ENCODE data around the gene CEP85. TPM values are rescaled to one million over a fixed set of nuclear protein-coding genes. Genes with fewer than 3 reads are reported as not detected.

Gene CEP85
- total RNA-seq, 4 donors from 2014 or later = 28.5 to 61.6 (median 41.3) TPM

GRCh38 chr1:26279456-26280332 lies 45.7 kb downstream of the CEP85 start, which contains the start of gene SH3BGRL3:
SH3BGRL3 (plus strand) TSS chr1:26280086; CDS start chr1:26280156, 70 bp downstream.
- peak within 1 kb of the TSS; percentile 75 to 84 (median 78) for H3K4me3 ChIP-seq
- H3K4me1 ChIP-seq = peaks cover 54 to 67% of the 10 kb centered on the region in 2 donors
- TF ChIP-seq POLR2A (IDR thresholded peaks at IDR 0.05) = peak; percentile 84 to 90
- peak in 3 of 5 experiments; percentile 8 to 27 (median 20) for TF ChIP-seq CTCF (IDR thresholded peaks at IDR 0.05 in 4 of 5, conservative IDR thresholded peaks at IDR 0.05 in 1 of 5)
- in situ Hi-C loops (cut with MboI; ENCODE audit: low sequenced_read_pairs in 4 of 4) = loop anchor here in 2 of 4 donors (5.0 kb wide), 1 partner anchor 43 kb away; no protein-coding TSS in a partner anchor
- DNase-seq (peak; percentile 78 to 82), ATAC-seq (peak; percentile 27 to 40)
- H3K9me3 ChIP-seq = no peaks in the 10 kb centered on the region
- peak within 1 kb of the TSS; percentile 89 to 98 (median 93) for H3K27ac ChIP-seq
- H3K27me3 ChIP-seq = no peaks in the 10 kb centered on the region
- intact Hi-C loops (cut with DNase I; ENCODE audit: low total_unique reads) = loop anchor here (5.0 kb wide), 1 partner anchor 97 kb away; no protein-coding TSS in a partner anchor
- peaks cover 0 to 26% of the 10 kb centered on the region in 2 donors for H3K36me3 ChIP-seq

- in situ Hi-C loops (cut with MboI; ENCODE audit: low sequenced_read_pairs in 4 of 4) = no loop called here
- DNase-seq (no peak), ATAC-seq (no peak)
- no peaks in the 10 kb centered on the region for H3K27me3 ChIP-seq
- H3K27ac ChIP-seq = peak overlapping the region; percentile 89 to 98 (median 93)
- peak overlapping the region; percentile 75 to 84 (median 78) for H3K4me3 ChIP-seq
- peaks cover 55 to 69% of the 10 kb centered on the region in 2 donors for H3K4me1 ChIP-seq
- peaks cover 0 to 26% of the 10 kb centered on the region in 2 donors for H3K36me3 ChIP-seq
- no peaks in the 10 kb centered on the region for H3K9me3 ChIP-seq
- TF ChIP-seq POLR2A (IDR thresholded peaks at IDR 0.05) = no peak
- intact Hi-C loops (cut with DNase I; ENCODE audit: low total_unique reads) = no loop called here
Measured at GRCh38 chr1:26280333-26281042, 46.5 kb downstream of the CEP85 start.

- DNase-seq (no peak), ATAC-seq (no peak)
- in situ Hi-C loops (cut with MboI; ENCODE audit: low sequenced_read_pairs in 4 of 4) = no loop called here
- Histone ChIP-seq H3K4me1 (peaks cover 53 to 69% of the 10 kb centered on the region in 2 donors), H3K9me3 (no peaks in the 10 kb centered on the region), H3K27me3 (no peaks in the 10 kb centered on the region), H3K36me3 (peaks cover 0 to 26% of the 10 kb centered on the region in 2 donors), H3K27ac (peak overlapping the region; percentile 89 to 98 (median 93)), H3K4me3 (no peak overlapping the region)
- TF ChIP-seq POLR2A (IDR thresholded peaks at IDR 0.05) = no peak
- no peak for TF ChIP-seq CTCF (IDR thresholded peaks at IDR 0.05 in 4 of 5, conservative IDR thresholded peaks at IDR 0.05 in 1 of 5)
- intact Hi-C loops (cut with DNase I; ENCODE audit: low total_unique reads) = no loop called here
Measured at GRCh38 chr1:26281091-26281958, 47.3 kb downstream of the CEP85 start.

GRCh38 chr1:26281971-26282370 lies 48.0 kb downstream of the CEP85 start:
- peak overlapping the region; percentile 89 to 98 (median 93) for H3K27ac ChIP-seq
- no peak overlapping the region for H3K4me3 ChIP-seq
- intact Hi-C loops (cut with DNase I; ENCODE audit: low total_unique reads) = no loop called here
- no peaks in the 10 kb centered on the region for H3K27me3 ChIP-seq
- no peak for ATAC-seq
- H3K4me1 ChIP-seq = peaks cover 53 to 68% of the 10 kb centered on the region in 2 donors
- TF ChIP-seq CTCF (IDR thresholded peaks at IDR 0.05 in 4 of 5, conservative IDR thresholded peaks at IDR 0.05 in 1 of 5) (no peak), POLR2A (IDR thresholded peaks at IDR 0.05) (no peak)
- in situ Hi-C loops (cut with MboI; ENCODE audit: low sequenced_read_pairs in 4 of 4) = no loop called here
- peak in 1 of 2 donors; percentile 28 for DNase-seq
- peaks cover 0 to 21% of the 10 kb centered on the region in 2 donors for H3K36me3 ChIP-seq
- no peaks in the 10 kb centered on the region for H3K9me3 ChIP-seq
